ENCODE data around the gene GULP1.

DNA sequence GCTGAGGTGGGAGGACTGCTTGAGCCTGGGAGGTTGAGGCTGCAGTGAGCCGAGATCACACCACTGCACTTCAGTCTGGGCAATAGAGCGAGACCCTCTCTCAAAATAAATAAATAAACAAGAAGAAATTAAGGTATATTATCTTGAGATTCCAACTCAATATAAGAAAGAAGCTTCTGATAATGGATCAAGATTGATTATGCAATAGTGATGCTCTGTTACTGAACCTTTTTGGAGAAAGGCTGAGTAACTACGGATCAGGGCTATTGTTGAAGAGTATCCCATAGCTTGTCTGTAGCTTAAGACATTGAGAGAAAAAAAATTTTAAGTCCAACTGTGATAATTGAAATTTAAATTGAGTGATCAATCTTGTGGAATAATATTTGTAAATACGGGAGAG, 17.7 kb downstream of the GULP1 start:
- TF ChIP-seq, protein P1, sequence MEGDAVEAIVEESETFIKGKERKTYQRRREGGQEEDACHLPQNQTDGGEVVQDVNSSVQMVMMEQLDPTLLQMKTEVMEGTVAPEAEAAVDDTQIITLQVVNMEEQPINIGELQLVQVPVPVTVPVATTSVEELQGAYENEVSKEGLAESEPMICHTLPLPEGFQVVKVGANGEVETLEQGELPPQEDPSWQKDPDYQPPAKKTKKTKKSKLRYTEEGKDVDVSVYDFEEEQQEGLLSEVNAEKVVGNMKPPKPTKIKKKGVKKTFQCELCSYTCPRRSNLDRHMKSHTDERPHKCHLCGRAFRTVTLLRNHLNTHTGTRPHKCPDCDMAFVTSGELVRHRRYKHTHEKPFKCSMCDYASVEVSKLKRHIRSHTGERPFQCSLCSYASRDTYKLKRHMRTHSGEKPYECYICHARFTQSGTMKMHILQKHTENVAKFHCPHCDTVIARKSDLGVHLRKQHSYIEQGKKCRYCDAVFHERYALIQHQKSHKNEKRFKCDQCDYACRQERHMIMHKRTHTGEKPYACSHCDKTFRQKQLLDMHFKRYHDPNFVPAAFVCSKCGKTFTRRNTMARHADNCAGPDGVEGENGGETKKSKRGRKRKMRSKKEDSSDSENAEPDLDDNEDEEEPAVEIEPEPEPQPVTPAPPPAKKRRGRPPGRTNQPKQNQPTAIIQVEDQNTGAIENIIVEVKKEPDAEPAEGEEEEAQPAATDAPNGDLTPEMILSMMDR (conservative IDR thresholded peaks at IDR 0.05) = no peak
- no peak for TF ChIP-seq ZFX (IDR thresholded peaks at IDR 0.05)
